SK-N-SH (cell line): ENCODE results near the gene TRPC4. TPM values are rescaled to one million over a fixed set of nuclear protein-coding genes. Genes with fewer than 3 reads are reported as not detected.
A peak's percentile ranks its signal among the peaks of the same experiment; 100 is the strongest.

Source experiments
- CTCF ChIA-PET: fragments of 300-600, 350-600 bp; formaldehyde crosslinking; extraction: SDS; loops from one replicate; lab custom pipeline; 2021; lab: Yijun Ruan, JAX
- POLR2A ChIA-PET: fragments of 350-600 bp; sonication (Branson Sonifier 250); formaldehyde crosslinking; extraction: SDS; loops from one replicate; lab custom pipeline; 2020; ENCODE audit warnings: antibody characterized with exemption, inconsistent platforms; lab: Yijun Ruan, JAX
- DNase-seq: peaks from one replicate; pipeline ENCODE4 v3.0.0; 2012
- H2AFZ ChIP-seq: fragments of 200-600 bp; sonication (generic); 2 replicates; pipeline ENCODE4 v1.8.1; 2016; ENCODE audit warnings: antibody characterized with exemption, mild to moderate bottlenecking, low read depth
- H3F3A ChIP-seq: fragments of 200-600 bp; sonication (generic); replicated peaks from 2 replicates; pipeline ENCODE3; 2016; ENCODE audit warnings: antibody characterized with exemption, mild to moderate bottlenecking; ENCODE audit not compliant: insufficient read depth
- H3K27ac ChIP-seq, 2 experiments: fragments of 200-500 bp in 1 of 2; fragments of 200-600 bp in 1 of 2; sonication (Bioruptor generic) in 1 of 2; sonication (generic), shearing (Covaris generic) in 1 of 2; 2 replicates each; pipeline versions ENCODE4 v1.5.1 to v1.6.1; 2014 to 2016; ENCODE audit warnings: low read depth in 2 of 2, inconsistent platforms in 1 of 2, low read length in 1 of 2, mild to moderate bottlenecking in 1 of 2, mixed read lengths in 1 of 2
- H3K27me3 ChIP-seq: fragments of 200-600 bp; sonication (generic), shearing (Covaris generic); 2 replicates; pipeline ENCODE4 v1.6.1; 2016; ENCODE audit warnings: mixed run types; ENCODE audit not compliant: insufficient read depth
- H3K36me3 ChIP-seq, 2 experiments: fragments of 200-500 bp in 1 of 2; fragments of 200-600 bp in 1 of 2; sonication (Bioruptor generic) in 1 of 2; sonication (generic) in 1 of 2; replicated peaks in 1 of 2; 2 replicates each; pipeline versions ENCODE3 to v1.5.1; 2014 to 2016; ENCODE audit warnings: low read length in 1 of 2, mild to moderate bottlenecking in 1 of 2; ENCODE audit not compliant: insufficient read depth in 2 of 2, control insufficient read depth in 1 of 2
- H3K4me1 ChIP-seq, 2 experiments: fragments of 200-500 bp in 1 of 2; fragments of 200-600 bp in 1 of 2; sonication (Bioruptor generic) in 1 of 2; sonication (generic), shearing (Covaris generic) in 1 of 2; 2 replicates each; pipeline versions ENCODE4 v1.5.1 to v1.6.1; 2014 to 2016; ENCODE audit warnings: low read depth in 1 of 2, low read length in 1 of 2, mixed run types in 1 of 2; ENCODE audit not compliant: insufficient read depth in 2 of 2, control insufficient read depth in 1 of 2
- H3K4me2 ChIP-seq: fragments of 200-600 bp; sonication (generic), shearing (Covaris generic); 2 replicates; pipeline ENCODE4 v1.6.1; 2017; ENCODE audit warnings: mixed run types
- H3K4me3 ChIP-seq, 2 experiments: fragments of 200-500 bp in 1 of 2; fragments of 200-600 bp in 1 of 2; sonication (Bioruptor generic) in 1 of 2; sonication (generic), shearing (Covaris generic) in 1 of 2; 2 replicates each; pipeline versions ENCODE4 v1.5.1 to v1.8.1; 2014 to 2016; ENCODE audit warnings: low read depth in 2 of 2, inconsistent platforms in 1 of 2, low read length in 1 of 2, mild to moderate bottlenecking in 1 of 2, mixed read lengths in 1 of 2, moderate library complexity in 1 of 2
- H3K79me2 ChIP-seq: fragments of 200-600 bp; sonication (generic); 2 replicates; pipeline ENCODE4 v1.8.1; 2017; ENCODE audit warnings: mild to moderate bottlenecking; ENCODE audit not compliant: insufficient read depth
- H3K9ac ChIP-seq: fragments of 200-600 bp; sonication (generic); 2 replicates; pipeline ENCODE4 v1.6.1; 2017; ENCODE audit warnings: mixed run types
- H3K9me2 ChIP-seq: fragments of 200-600 bp; sonication (generic); 2 replicates; pipeline ENCODE4 v1.6.1; 2017; ENCODE audit warnings: mixed run types
- H3K9me3 ChIP-seq: fragments of 200-600 bp; sonication (generic); 2 replicates; pipeline ENCODE4 v1.6.1; 2017; ENCODE audit warnings: mixed run types, mild to moderate bottlenecking, moderate library complexity
- H4K20me1 ChIP-seq: fragments of 200-600 bp; sonication (generic); 2 replicates; pipeline ENCODE4 v1.6.1; 2017; ENCODE audit warnings: mild to moderate bottlenecking, mixed run types; ENCODE audit not compliant: insufficient read depth
- ELF1 ChIP-seq: IDR thresholded peaks from 2 replicates; pipeline ENCODE4 v1.4.0; 2012
- EP300 ChIP-seq, 2 experiments: IDR thresholded peaks; 2 replicates each; pipeline versions ENCODE4 v1.4.0 to v1.6.1; 2012; ENCODE audit warnings: borderline replicate concordance in 1 of 2, low read depth in 1 of 2, low read length in 1 of 2
- EZH2phosphoT487 ChIP-seq: fragments of 200-600 bp; sonication (generic); IDR thresholded peaks from 2 replicates; pipeline ENCODE4 v1.6.1; 2017; ENCODE audit warnings: low read depth, mixed run types, mild to moderate bottlenecking, antibody characterized with exemption, moderate library complexity, borderline replicate concordance
- FOSL2 ChIP-seq: IDR thresholded peaks from 2 replicates; pipeline ENCODE4 v1.4.0; 2012; ENCODE audit warnings: low read depth, mild to moderate bottlenecking, moderate library complexity, borderline replicate concordance
- FOXM1 ChIP-seq: IDR thresholded peaks from 2 replicates; pipeline ENCODE4 v1.4.0; 2012; ENCODE audit warnings: low read depth, mild to moderate bottlenecking
- GABPA ChIP-seq: IDR thresholded peaks from 2 replicates; pipeline ENCODE4 v1.4.0; 2012; ENCODE audit warnings: low read depth, mild to moderate bottlenecking
- GATA2 ChIP-seq: sonication (generic); formaldehyde crosslinking; IDR thresholded peaks from 2 replicates; pipeline ENCODE4 v1.5.0; 2020; ENCODE audit warnings: mild to moderate bottlenecking, missing genetic modification reagents
- IRF3 ChIP-seq: fragments of 150-350 bp; IDR thresholded peaks from 2 replicates; pipeline ENCODE4 v1.6.1; 2016; ENCODE audit warnings: mild to moderate bottlenecking, low read depth, low read length
- MEF2A ChIP-seq: IDR thresholded peaks from 2 replicates; pipeline ENCODE4 v1.4.0; 2012; ENCODE audit warnings: low read depth, borderline replicate concordance
- MXI1 ChIP-seq: IDR thresholded peaks from 2 replicates; pipeline ENCODE4 v1.6.1; 2012; ENCODE audit warnings: mild to moderate bottlenecking, low read depth, low read length, improper control_type of control experiment
- NRF1 ChIP-seq: IDR thresholded peaks from 2 replicates; pipeline ENCODE4 v1.6.1; 2012; ENCODE audit warnings: low read depth, mild to moderate bottlenecking, low read length
- RCOR1 ChIP-seq: fragments of 150-350 bp; IDR thresholded peaks from 2 replicates; pipeline ENCODE4 v1.6.1; 2017; ENCODE audit warnings: antibody characterized with exemption, low read length
- REST ChIP-seq: IDR thresholded peaks from 2 replicates; pipeline ENCODE4 v1.6.1; 2012; ENCODE audit warnings: mild to moderate bottlenecking, low read depth, low read length, moderate library complexity
- RFX5 ChIP-seq: IDR thresholded peaks from 2 replicates; pipeline ENCODE4 v1.6.1; 2012; ENCODE audit warnings: mild to moderate bottlenecking, improper control_type of control experiment, low read length
- RXRA ChIP-seq: IDR thresholded peaks from 2 replicates; pipeline ENCODE4 v1.4.0; 2012; ENCODE audit warnings: low read depth, mild to moderate bottlenecking, borderline replicate concordance
- SIN3A ChIP-seq: IDR thresholded peaks from 2 replicates; pipeline ENCODE4 v1.6.1; 2012; ENCODE audit warnings: low read depth, mild to moderate bottlenecking, low read length, moderate library complexity, borderline replicate concordance
- SMC3 ChIP-seq: IDR thresholded peaks from 2 replicates; pipeline ENCODE4 v1.6.1; 2012; ENCODE audit warnings: low read depth, low read length, improper control_type of control experiment
- TAF1 ChIP-seq: IDR thresholded peaks from 2 replicates; pipeline ENCODE4 v1.6.1; 2012; ENCODE audit warnings: low read depth, mild to moderate bottlenecking, low read length, moderate library complexity, borderline replicate concordance
- USF2 ChIP-seq: fragments of 150-350 bp; IDR thresholded peaks from 2 replicates; pipeline ENCODE4 v1.6.1; 2017; ENCODE audit warnings: antibody characterized with exemption, low read length, low read depth, borderline replicate concordance
- WGBS: methylation state at CpG from one replicate; pipeline ENCODE4 v1.1.6; 2017; ENCODE audit warnings: low lambda C conversion rate; 5-methylcytosine and 5-hydroxymethylcytosine counted together
- polyA plus RNA-seq, 3 experiments: library from polyadenylated mRNA; depleted of rRNA; stranded (reverse); fragments of >200 nt; gene quantifications; 2 replicates each; pipeline ENCODE4 v1.2.3, GENCODE V29; 2012
- TF ChIP-seq, protein P1 (sequence below): IDR thresholded peaks from 2 replicates; pipeline ENCODE4 v1.4.0; 2012; ENCODE audit warnings: low read depth, borderline replicate concordance

Gene TRPC4
- polyA plus RNA-seq, 1 of the 3 experiments (the other 2 are of a cell fraction), result not detected

DNA sequence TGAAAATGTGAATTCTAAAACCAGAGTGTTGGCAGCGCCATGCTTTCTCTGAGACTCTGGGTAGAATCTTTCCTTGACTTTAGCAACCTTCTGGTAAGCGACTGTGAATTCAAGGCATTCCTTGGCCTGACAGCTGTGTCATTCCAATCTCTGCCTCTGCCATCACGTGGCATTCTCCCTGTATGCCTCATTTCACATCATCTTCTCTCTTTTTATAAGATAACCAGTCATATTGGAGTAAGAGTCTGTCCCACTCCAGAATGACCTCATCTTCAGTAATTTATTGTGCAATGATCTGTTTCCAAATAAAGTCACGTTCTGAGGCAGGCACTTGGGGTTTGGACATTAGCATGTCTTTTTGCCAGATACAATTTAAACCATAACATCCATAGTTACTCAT is 167.6 kb downstream of the TRPC4 start (continued):
- TF ChIP-seq GATA2 (CRISPR knock-in tag), result no peak
- no peak for TF ChIP-seq SMC3
- TF ChIP-seq MXI1, result no peak
- no peak for TF ChIP-seq IRF3
- TF ChIP-seq GABPA, result no peak
- TF ChIP-seq, protein P1, sequence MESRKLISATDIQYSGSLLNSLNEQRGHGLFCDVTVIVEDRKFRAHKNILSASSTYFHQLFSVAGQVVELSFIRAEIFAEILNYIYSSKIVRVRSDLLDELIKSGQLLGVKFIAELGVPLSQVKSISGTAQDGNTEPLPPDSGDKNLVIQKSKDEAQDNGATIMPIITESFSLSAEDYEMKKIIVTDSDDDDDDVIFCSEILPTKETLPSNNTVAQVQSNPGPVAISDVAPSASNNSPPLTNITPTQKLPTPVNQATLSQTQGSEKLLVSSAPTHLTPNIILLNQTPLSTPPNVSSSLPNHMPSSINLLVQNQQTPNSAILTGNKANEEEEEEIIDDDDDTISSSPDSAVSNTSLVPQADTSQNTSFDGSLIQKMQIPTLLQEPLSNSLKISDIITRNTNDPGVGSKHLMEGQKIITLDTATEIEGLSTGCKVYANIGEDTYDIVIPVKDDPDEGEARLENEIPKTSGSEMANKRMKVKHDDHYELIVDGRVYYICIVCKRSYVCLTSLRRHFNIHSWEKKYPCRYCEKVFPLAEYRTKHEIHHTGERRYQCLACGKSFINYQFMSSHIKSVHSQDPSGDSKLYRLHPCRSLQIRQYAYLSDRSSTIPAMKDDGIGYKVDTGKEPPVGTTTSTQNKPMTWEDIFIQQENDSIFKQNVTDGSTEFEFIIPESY, result no peak
- no peak for TF ChIP-seq ELF1
- no peak for TF ChIP-seq MEF2A
- TF ChIP-seq RXRA, result no peak
- no peak for TF ChIP-seq RFX5
- no peak for TF ChIP-seq TAF1
- TF ChIP-seq FOSL2, result no peak
- no peak for TF ChIP-seq REST
- TF ChIP-seq SIN3A, result no peak
- no peak for TF ChIP-seq EP300 (IDR thresholded peaks at IDR 0.05; ENCODE audit: borderline replicate concordance in 1 of 2, low read depth in 1 of 2, low read length in 1 of 2)
- TF ChIP-seq, all 33 proteins: peak for 3

DNA sequence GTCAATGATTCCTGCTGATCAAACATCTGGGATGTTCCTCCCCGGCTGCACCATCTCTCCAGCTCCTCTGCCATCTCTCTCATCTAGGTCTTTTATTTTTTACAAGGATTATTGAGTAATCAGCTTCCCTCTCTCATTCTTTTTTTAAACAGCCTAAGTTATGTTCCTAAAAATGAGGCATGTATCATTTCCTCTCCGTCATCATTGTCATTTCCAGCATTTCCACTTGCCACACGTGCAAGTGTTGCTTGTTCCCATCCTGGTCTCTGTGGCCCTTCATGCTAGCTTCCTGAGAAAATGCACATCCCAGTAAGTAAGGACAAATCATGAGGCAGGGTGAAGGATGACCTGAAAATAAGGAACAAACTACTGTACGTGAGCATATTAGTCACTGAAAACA is 168.3 kb downstream of the TRPC4 start:
- WGBS, result 15% methylated on average over 4 of the region's 4 CpGs
- no peaks in the 10 kb centered on the region for H3K9me3 ChIP-seq
- H3K9ac ChIP-seq, result no peak overlapping the region; the same call in 1 of the 2 replicates
- TF ChIP-seq TAF1 (no peak), GABPA (no peak), RCOR1 (no peak), NRF1 (no peak), EZH2phosphoT487 (no peak), FOXM1 (no peak), USF2 (no peak), GATA2 (CRISPR knock-in tag) (no peak)
- no peaks in the 10 kb centered on the region for H3K36me3 ChIP-seq
- ChIA-PET CTCF (interaction anchor here (0.6 kb wide), 1 partner anchor 283 kb away, joined by 4 read pairs; no protein-coding TSS in a partner anchor), POLR2A (no interaction called here)
- H3K9me2 ChIP-seq, result no peaks in the 10 kb centered on the region
- peak overlapping the region in 1 of 2 experiments; percentile 44; a peak in 2 of 4 replicates for H3K27ac ChIP-seq
- H3K4me3 ChIP-seq, result no peak overlapping the region
- H3F3A ChIP-seq, result no peaks in the 10 kb centered on the region
- no peaks in the 10 kb centered on the region for H3K27me3 ChIP-seq
- H3K79me2 ChIP-seq, result no peaks in the 10 kb centered on the region
- 0 out of 2 replicates have a peak overlapping the region, but pooled peaks have one; percentile 42 for H2AFZ ChIP-seq
- H4K20me1 ChIP-seq, result no peaks in the 10 kb centered on the region
- DNase-seq, result no peak
- H3K4me2 ChIP-seq, result no peak overlapping the region
- H3K4me1 ChIP-seq, result peaks cover 0 to 11% of the 10 kb centered on the region in 2 experiments; a peak in 1 of 4 replicates
